HepG2 (cell line): Measurements from ENCODE around the gene ARHGDIA. TPM values are rescaled to one million over a fixed set of nuclear protein-coding genes. Genes with fewer than 3 reads are reported as not detected.

Experiments
- ASH2L ChIP-seq: fragments of 300-600, 200-600 bp; sonication (generic); IDR thresholded peaks from 2 replicates; pipeline ENCODE4 v1.7.0; 2017; ENCODE audit warnings: low read depth, mild to moderate bottlenecking, moderate library complexity, mixed read lengths, low read length; ENCODE audit not compliant: insufficient read length
- GATAD1 ChIP-seq: IDR thresholded peaks from 2 replicates; pipeline ENCODE4 v1.6.1; 2016; ENCODE audit warnings: missing genetic modification reagents, missing compliant biosample characterization
- GATAD2A ChIP-seq: IDR thresholded peaks from 2 replicates; pipeline ENCODE4 v1.6.1; 2016
- RNF2 ChIP-seq: fragments of 450-650 bp; conservative IDR thresholded peaks from 2 replicates; pipeline ENCODE4 v1.6.1; 2016; ENCODE audit warnings: low read depth
- ZNF33B ChIP-seq: sonication (generic); formaldehyde crosslinking; IDR thresholded peaks from 2 replicates; pipeline ENCODE4 v1.5.1; 2020; ENCODE audit warnings: mild to moderate bottlenecking, missing genetic modification reagents
- ZNF619 ChIP-seq: sonication (generic); formaldehyde crosslinking; IDR thresholded peaks from 2 replicates; pipeline ENCODE4 v1.4.0; 2020; ENCODE audit warnings: mild to moderate bottlenecking, missing genetic modification reagents
- polyA plus RNA-seq, 8 experiments: library from polyadenylated mRNA; depleted of rRNA in 3 of 8; stranded (reverse) in 7 of 8; unstranded in 1 of 8; fragments of >200 nt; fragmentation: Illumina TruSeq in 4 of 8; extraction: Trizol in 4 of 8; gene quantifications; 2 replicates each; pipeline versions ENCODE4 v1.2.1 to v1.2.3, GENCODE V29; 2011 to 2016; ENCODE audit warnings: low read depth in 4 of 8, missing spikeins in 1 of 8, mixed read lengths in 1 of 8; ENCODE audit not compliant: insufficient read depth in 1 of 8
- total RNA-seq, 5 experiments: library from RNA; depleted of rRNA; stranded (reverse); fragments of >200 nt; fragmentation: Illumina TruSeq; extraction: Trizol; gene quantifications; 2 replicates each; pipeline ENCODE4 v1.2.3, GENCODE V29; 2016; ENCODE audit warnings: low read depth in 1 of 5
- TF ChIP-seq, protein P1 (sequence below): IDR thresholded peaks from 2 replicates; pipeline ENCODE4 v1.6.1; 2016; ENCODE audit warnings: low read depth, missing genetic modification reagents, missing compliant biosample characterization
- TF ChIP-seq, protein P2 (sequence below): sonication (generic); formaldehyde crosslinking; IDR thresholded peaks from 2 replicates; pipeline ENCODE4 v1.9.0; 2021; ENCODE audit warnings: mild to moderate bottlenecking, missing genetic modification reagents
- TF ChIP-seq, protein P3 (sequence below): sonication (generic); formaldehyde crosslinking; IDR thresholded peaks from 2 replicates; pipeline ENCODE4 v1.4.0; 2020; ENCODE audit warnings: missing genetic modification reagents
- TF ChIP-seq, protein P4 (sequence below): sonication (generic); formaldehyde crosslinking; IDR thresholded peaks from 2 replicates; pipeline ENCODE4 v1.8.0; 2022; ENCODE audit warnings: missing genetic modification reagents, low read depth, mild to moderate bottlenecking, borderline replicate concordance

ARHGDIA gene
- total and polyA plus RNA-seq, 2 of the 13 experiments (the other 11 are each of a cell fraction or from before 2014, with no cell fraction given), result 40.0 to 64.0 TPM

DNA sequence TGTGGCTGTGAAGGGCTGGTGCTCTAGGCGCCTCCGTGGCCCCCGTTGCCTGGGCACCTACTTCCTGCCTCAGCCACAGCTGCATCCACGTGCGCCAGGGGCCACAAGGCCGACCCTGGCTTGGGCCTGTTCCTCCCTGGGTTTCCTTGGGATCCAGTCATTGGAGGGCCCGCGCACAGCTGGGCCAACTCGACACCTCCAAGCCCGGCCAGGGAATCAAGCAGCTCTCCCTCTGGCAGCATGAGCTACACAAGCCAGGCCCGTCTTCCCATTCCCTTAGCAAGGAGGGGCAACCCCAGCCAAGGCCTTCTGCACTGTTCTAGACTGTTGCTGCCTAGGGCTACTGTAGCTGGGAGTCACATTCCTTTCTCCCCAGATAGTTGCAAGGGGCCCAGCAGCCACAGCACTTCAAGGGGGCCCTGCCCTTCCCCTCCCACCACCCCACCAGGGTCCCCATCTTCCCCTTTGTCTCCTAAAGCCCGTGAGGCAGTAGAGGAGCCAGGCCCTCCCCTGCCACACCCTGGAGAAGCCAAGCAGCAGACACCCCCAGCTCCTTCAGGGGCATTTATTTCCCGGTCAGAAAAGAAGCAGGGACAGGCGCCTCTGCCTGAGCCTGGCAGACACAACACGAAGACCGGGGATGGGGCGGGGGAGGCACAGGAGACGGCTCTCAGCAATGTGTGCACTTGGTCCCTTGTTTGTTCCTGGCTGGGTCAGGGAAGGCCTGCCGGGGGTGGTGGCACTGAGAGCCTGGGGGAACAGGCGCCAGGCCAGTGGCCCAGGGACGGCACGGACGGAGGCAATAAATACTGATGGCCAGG is 3.8 kb downstream of the ARHGDIA start (continued):
- TF ChIP-seq, protein P1, sequence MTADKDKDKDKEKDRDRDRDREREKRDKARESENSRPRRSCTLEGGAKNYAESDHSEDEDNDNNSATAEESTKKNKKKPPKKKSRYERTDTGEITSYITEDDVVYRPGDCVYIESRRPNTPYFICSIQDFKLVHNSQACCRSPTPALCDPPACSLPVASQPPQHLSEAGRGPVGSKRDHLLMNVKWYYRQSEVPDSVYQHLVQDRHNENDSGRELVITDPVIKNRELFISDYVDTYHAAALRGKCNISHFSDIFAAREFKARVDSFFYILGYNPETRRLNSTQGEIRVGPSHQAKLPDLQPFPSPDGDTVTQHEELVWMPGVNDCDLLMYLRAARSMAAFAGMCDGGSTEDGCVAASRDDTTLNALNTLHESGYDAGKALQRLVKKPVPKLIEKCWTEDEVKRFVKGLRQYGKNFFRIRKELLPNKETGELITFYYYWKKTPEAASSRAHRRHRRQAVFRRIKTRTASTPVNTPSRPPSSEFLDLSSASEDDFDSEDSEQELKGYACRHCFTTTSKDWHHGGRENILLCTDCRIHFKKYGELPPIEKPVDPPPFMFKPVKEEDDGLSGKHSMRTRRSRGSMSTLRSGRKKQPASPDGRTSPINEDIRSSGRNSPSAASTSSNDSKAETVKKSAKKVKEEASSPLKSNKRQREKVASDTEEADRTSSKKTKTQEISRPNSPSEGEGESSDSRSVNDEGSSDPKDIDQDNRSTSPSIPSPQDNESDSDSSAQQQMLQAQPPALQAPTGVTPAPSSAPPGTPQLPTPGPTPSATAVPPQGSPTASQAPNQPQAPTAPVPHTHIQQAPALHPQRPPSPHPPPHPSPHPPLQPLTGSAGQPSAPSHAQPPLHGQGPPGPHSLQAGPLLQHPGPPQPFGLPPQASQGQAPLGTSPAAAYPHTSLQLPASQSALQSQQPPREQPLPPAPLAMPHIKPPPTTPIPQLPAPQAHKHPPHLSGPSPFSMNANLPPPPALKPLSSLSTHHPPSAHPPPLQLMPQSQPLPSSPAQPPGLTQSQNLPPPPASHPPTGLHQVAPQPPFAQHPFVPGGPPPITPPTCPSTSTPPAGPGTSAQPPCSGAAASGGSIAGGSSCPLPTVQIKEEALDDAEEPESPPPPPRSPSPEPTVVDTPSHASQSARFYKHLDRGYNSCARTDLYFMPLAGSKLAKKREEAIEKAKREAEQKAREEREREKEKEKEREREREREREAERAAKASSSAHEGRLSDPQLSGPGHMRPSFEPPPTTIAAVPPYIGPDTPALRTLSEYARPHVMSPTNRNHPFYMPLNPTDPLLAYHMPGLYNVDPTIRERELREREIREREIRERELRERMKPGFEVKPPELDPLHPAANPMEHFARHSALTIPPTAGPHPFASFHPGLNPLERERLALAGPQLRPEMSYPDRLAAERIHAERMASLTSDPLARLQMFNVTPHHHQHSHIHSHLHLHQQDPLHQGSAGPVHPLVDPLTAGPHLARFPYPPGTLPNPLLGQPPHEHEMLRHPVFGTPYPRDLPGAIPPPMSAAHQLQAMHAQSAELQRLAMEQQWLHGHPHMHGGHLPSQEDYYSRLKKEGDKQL (CRISPR knock-in tag), result 0 out of 2 replicates have a peak, but pooled peaks have one; percentile 57
- TF ChIP-seq, protein P2, sequence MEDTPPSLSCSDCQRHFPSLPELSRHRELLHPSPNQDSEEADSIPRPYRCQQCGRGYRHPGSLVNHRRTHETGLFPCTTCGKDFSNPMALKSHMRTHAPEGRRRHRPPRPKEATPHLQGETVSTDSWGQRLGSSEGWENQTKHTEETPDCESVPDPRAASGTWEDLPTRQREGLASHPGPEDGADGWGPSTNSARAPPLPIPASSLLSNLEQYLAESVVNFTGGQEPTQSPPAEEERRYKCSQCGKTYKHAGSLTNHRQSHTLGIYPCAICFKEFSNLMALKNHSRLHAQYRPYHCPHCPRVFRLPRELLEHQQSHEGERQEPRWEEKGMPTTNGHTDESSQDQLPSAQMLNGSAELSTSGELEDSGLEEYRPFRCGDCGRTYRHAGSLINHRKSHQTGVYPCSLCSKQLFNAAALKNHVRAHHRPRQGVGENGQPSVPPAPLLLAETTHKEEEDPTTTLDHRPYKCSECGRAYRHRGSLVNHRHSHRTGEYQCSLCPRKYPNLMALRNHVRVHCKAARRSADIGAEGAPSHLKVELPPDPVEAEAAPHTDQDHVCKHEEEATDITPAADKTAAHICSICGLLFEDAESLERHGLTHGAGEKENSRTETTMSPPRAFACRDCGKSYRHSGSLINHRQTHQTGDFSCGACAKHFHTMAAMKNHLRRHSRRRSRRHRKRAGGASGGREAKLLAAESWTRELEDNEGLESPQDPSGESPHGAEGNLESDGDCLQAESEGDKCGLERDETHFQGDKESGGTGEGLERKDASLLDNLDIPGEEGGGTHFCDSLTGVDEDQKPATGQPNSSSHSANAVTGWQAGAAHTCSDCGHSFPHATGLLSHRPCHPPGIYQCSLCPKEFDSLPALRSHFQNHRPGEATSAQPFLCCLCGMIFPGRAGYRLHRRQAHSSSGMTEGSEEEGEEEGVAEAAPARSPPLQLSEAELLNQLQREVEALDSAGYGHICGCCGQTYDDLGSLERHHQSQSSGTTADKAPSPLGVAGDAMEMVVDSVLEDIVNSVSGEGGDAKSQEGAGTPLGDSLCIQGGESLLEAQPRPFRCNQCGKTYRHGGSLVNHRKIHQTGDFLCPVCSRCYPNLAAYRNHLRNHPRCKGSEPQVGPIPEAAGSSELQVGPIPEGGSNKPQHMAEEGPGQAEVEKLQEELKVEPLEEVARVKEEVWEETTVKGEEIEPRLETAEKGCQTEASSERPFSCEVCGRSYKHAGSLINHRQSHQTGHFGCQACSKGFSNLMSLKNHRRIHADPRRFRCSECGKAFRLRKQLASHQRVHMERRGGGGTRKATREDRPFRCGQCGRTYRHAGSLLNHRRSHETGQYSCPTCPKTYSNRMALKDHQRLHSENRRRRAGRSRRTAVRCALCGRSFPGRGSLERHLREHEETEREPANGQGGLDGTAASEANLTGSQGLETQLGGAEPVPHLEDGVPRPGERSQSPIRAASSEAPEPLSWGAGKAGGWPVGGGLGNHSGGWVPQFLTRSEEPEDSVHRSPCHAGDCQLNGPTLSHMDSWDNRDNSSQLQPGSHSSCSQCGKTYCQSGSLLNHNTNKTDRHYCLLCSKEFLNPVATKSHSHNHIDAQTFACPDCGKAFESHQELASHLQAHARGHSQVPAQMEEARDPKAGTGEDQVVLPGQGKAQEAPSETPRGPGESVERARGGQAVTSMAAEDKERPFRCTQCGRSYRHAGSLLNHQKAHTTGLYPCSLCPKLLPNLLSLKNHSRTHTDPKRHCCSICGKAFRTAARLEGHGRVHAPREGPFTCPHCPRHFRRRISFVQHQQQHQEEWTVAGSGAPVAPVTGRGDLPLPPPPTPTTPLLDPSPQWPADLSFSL (CRISPR knock-in tag), result no peak
- peak; percentile 51; the same call in 1 of the 2 replicates for TF ChIP-seq ZNF33B (CRISPR knock-in tag)
- TF ChIP-seq, protein P3, sequence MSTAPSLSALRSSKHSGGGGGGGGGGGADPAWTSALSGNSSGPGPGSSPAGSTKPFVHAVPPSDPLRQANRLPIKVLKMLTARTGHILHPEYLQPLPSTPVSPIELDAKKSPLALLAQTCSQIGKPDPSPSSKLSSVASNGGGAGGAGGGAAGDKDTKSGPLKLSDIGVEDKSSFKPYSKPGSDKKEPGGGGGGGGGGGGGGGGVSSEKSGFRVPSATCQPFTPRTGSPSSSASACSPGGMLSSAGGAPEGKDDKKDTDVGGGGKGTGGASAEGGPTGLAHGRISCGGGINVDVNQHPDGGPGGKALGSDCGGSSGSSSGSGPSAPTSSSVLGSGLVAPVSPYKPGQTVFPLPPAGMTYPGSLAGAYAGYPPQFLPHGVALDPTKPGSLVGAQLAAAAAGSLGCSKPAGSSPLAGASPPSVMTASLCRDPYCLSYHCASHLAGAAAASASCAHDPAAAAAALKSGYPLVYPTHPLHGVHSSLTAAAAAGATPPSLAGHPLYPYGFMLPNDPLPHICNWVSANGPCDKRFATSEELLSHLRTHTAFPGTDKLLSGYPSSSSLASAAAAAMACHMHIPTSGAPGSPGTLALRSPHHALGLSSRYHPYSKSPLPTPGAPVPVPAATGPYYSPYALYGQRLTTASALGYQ, result no peak
- no peak for TF ChIP-seq GATAD2A
- no peak for TF ChIP-seq RNF2
- peak; percentile 3 for TF ChIP-seq GATAD1 (CRISPR knock-in tag)
- peak; percentile 86 for TF ChIP-seq ZNF619 (CRISPR knock-in tag)
- TF ChIP-seq ASH2L, result no peak
- TF ChIP-seq, protein P4, sequence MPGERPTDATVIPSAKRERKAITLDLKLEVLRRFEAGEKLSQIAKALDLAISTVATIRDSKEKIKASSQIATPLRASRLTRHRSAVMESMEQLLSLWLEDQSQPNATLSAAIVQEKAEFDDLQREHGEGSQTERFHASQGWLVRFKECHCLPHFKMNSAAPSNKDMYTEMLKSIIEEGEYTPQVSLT (CRISPR knock-in tag), result peak; percentile 79; the same call in 1 of the 2 replicates
